HG03442 (cell line): Measurements from ENCODE around the gene RTEL1.
A peak's percentile ranks its signal among the peaks of the same experiment; 100 is the strongest.
"Not testable (repeated sequence)": the region's sequence is repeated elsewhere in the genome, so short reads cannot be mapped to it uniquely, and the experiment has no call there.

ENCODE experiments used
- ATAC-seq: cut with Tn5 transposase; IDR thresholded peaks from one replicate; pipeline ENCODE4 v1.9.1; 2021; ENCODE audit warnings: mild to moderate bottlenecking, moderate library complexity; ENCODE audit not compliant: unreplicated experiment

Gene RTEL1

DNA sequence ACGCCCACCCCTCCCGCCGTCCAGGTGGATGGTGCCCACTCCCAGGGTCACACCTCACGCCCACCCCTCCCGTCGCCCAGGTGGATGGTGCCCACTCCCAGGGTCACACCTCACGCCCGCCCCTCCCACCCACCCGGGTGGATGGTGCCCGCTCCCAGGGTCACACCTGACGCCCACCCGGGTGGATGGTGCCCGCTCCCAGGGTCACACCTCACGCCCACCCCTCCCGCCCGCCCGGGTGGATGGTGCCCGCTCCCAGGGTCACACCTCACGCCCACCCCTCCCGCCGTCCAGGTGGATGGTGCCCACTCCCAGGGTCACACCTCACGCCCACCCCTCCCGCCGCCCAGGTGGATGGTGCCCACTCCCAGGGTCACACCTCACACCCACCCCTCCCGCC lies 7.6 kb upstream of the RTEL1 start:
- not testable (repeated sequence) for ATAC-seq

DNA sequence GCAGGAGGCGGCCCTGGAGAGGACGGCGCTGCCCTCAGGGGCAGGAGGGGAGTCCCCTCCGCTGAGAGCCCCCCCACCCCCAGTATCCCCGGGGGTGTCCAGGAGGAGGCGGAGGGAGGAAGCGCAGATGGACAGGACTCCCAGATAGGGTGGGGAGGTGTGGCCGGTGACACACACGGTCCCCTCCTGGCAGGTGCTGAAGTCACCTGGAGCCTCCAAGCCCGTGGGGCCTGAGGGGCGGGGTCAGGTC lies 6.2 kb upstream of the RTEL1 start:
- ATAC-seq, result no peak

- ATAC-seq, result no peak
Measured at GRCh38 chr20:63652192-63652980, 5.7 kb upstream of the RTEL1 start.

GRCh38 chr20:63653041-63653973 lies 4.8 kb upstream of the RTEL1 start, which contains the start of gene STMN3:
Gene STMN3, minus strand, starts transcription at chr20:63653424. Its CDS starts 79 bp downstream, at chr20:63653345.
- no peak for ATAC-seq

- ATAC-seq, result no peak
Measured at GRCh38 chr20:63653974-63654668, 4.0 kb upstream of the RTEL1 start.

- ATAC-seq, result no peak
Measured at GRCh38 chr20:63655249-63655648, 2.9 kb upstream of the RTEL1 start.

GRCh38 chr20:63656451-63656850 lies 1.7 kb upstream of the RTEL1 start:
- no peak for ATAC-seq

DNA sequence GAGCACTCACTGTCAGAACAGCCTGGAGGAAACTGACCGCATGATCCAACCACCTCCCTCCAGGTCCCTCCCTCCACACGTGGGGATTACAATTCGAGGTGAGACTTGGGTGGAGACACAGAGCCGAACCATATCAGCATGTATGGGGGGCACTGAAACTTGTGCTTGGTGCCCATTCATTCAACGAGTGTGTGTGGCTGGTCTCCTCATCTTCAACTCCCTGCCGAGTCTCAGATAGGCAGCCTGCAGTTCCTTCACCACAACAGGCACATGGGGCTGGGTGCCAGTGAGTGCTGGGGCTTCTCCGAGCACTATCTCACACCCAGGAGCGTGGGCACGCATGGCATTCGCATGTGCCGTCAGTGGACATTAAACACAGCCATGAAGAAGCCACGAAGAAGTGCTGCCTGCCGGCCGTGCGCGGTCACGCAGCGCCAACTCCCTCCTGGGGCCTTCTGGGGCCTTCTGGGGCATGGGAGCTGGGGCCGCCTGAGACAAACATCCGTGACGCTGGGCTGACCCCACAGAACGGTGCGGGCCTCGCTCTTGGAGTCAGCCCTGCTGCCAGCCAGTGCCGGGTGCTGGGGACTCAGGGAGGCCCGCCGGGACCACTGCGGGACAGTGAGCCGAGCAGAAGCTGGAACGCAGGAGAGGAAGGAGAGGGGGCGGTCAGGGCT lies 714 bp upstream of the RTEL1 start:
- ATAC-seq, result no peak

DNA sequence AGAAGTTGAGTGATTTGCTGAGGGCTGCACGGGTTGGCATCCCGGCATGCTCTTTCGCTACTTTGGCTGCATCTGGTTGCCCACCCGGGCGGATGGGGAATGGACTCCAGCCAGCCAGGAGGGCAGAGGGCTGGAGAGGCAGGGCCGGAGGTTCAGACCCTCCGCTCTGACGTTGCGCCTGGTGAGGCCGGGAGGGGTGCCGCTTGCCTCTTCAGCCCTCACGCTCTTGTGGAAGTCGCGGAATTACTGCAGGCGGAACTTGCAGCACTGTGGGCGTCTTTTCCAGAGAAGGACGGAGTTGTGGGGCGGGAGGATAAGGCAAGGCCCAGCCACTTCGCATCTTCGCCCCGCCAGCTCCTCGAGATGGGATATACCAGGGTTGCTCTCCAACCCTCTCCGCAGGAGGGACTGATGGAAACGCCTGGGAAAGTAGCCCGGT lies 656 bp downstream of the RTEL1 start:
- ATAC-seq, result peak; percentile 12

DNA sequence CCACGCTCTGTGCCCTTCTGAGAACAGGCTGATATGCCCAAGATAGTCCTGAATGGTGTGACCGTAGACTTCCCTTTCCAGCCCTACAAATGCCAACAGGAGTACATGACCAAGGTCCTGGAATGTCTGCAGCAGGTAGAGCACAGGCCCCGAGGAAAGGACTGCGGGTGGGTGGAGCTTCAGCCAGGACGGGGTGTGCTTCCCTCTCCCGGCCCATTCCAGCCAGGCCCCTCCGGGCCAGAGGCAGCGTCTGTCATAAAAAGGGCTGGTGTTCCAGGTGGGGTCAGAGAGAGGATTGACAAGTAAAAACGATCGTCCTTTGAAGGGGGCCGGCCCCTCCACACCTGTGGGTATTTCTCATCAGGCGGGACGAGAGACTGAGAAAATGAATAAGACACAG lies 1.3 kb downstream of the RTEL1 start:
- no peak for ATAC-seq

DNA sequence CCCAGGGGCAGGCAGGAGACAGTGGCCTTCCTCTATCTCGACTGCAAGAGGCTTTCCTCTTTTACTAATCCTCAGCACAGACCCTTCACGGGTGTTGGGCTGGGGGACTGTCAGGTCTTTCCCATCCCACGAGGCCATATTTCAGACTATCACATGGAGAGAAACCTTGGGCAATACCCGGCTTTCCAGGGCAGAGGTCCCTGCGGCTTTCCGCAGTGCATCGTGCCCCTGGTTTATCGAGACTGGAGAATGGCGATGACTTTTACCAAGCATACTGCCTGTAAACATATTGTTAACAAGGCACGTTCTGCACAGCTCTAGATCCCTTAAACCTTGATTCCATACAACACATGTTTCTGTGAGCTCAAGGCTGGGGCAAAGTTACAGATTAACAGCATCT lies 2.1 kb downstream of the RTEL1 start:
- not testable (repeated sequence) for ATAC-seq

- ATAC-seq, result no peak
Measured at GRCh38 chr20:63660622-63661021, 2.5 kb downstream of the RTEL1 start.

DNA sequence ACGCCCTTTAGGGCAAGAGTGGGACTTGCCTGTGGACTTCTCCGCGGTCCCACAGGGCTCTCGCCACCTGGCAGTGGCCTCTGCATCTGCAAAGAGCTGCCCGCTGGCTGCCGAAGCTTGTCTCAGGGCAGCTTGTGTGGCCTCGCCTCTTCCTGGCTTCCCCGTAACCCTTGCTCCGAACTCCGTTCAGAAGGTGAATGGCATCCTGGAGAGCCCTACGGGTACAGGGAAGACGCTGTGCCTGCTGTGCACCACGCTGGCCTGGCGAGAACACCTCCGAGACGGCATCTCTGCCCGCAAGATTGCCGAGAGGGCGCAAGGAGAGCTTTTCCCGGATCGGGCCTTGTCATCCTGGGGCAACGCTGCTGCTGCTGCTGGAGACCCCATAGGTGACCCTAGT lies 3.0 kb downstream of the RTEL1 start:
- no peak for ATAC-seq

- no peak for ATAC-seq
Measured at GRCh38 chr20:63661959-63662812, 4.1 kb downstream of the RTEL1 start.

DNA sequence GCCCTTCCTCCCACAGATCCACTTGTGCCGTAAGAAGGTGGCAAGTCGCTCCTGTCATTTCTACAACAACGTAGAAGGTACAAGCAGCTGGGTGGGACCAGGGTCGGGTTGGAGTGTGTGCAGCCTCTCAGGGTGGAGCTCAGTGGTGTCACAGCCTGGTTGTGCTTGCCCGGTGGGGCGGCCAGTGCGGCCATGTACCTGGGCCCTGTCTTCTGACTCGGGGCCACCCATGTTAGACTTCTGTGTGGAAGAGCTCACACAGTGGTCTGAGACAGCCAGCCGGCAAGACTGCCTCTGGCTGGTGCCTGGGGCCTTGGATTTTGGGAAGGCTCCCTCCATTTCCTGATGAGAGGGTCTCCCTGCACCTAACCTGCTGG lies 4.7 kb downstream of the RTEL1 start:
- ATAC-seq, result no peak

- ATAC-seq, result no peak
Measured at GRCh38 chr20:63663332-63664066, 5.4 kb downstream of the RTEL1 start.

DNA sequence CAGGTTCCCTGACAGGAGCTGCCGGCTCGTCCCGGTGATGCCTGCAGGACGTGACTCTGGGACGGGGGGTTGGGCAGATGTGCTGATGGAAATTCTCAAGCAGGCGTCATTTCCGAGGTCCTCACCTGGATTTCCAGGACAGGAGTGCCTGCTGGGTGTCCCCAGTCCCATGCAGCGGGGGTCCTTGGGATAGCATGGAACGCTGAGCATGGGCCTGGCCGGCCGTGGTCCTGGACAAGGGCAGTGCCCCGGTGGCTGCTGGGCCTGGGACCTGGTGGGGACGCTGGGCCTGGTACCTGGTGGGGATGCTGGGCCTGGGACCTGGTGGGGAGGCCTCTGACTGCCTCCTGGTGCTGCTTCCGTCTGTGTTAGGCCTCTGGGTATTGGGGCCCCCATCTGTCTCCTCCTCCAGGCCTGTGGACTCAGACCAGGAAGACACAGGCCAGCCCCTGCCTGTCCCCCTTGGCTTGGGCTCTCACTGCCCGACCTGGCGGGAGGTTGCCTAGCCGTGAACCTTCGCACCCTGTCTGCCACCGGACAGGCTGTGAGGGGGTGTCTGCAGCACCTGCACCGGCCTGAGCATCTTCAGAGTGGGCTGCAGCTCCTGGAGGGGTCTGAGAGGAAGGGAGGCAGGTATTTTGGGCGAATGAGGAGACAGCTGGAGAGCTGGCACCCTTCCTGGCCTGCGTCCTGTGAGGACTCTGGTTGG lies 6.2 kb downstream of the RTEL1 start:
- no peak for ATAC-seq

- ATAC-seq, result no peak
Measured at GRCh38 chr20:63664861-63665594, 6.9 kb downstream of the RTEL1 start.
